Neural progenitor cell (in vitro differentiated cells): Measurements from ENCODE around the gene RPL12.

ENCODE experiments used
- EZH2 ChIP-seq: fragments of 200-600 bp; sonication (generic); IDR thresholded peaks from 2 replicates; pipeline ENCODE4 v1.6.1; 2017; ENCODE audit warnings: antibody characterized with exemption, mild to moderate bottlenecking, moderate library complexity
- TF ChIP-seq, protein P1 (sequence below): fragments of 200-600 bp; sonication (generic); IDR thresholded peaks from 2 replicates; pipeline ENCODE4 v1.5.1; 2017; ENCODE audit warnings: antibody characterized with exemption, mild to moderate bottlenecking

DNA sequence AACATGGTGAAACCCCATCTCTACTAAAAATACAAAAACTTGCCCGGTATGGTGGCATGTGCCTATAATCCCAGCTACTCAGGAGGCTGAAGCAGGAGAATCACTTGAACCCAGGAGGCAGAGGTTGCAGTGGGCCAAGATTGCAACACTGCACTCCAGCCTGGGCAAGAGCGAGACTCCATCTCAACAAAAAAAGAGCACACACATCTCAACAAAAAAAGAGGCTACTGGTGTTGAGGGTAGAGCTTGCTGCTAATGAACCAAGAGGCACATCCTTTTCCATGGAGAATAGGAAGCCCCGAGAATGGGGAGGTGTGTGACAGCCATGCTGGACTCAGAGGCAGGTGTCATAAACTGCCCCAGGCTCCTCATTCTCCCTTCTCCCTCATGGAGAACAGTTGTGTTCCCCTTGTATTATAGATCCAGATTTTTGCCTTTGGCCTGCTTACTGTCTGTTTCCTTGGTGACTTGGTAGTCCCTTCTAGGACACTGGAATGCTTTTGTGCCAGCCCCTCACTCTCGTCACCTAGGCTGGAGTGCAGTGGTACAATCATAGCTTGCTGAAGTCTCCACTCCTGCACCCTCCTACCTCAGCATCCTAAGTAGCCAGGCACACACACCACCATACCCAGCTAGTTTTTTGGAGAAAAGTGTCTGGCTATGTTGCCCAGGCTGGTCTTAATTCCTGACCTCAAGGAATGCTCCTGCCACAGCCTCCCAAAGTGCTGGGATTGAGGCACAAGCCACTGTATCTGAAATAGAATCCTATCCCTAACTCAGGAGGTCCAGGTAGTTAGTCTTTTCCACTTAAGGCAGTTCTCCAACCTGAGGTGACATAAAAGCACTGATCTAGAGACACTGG lies 5.1 kb downstream of the RPL12 start:
- TF ChIP-seq, protein P1, sequence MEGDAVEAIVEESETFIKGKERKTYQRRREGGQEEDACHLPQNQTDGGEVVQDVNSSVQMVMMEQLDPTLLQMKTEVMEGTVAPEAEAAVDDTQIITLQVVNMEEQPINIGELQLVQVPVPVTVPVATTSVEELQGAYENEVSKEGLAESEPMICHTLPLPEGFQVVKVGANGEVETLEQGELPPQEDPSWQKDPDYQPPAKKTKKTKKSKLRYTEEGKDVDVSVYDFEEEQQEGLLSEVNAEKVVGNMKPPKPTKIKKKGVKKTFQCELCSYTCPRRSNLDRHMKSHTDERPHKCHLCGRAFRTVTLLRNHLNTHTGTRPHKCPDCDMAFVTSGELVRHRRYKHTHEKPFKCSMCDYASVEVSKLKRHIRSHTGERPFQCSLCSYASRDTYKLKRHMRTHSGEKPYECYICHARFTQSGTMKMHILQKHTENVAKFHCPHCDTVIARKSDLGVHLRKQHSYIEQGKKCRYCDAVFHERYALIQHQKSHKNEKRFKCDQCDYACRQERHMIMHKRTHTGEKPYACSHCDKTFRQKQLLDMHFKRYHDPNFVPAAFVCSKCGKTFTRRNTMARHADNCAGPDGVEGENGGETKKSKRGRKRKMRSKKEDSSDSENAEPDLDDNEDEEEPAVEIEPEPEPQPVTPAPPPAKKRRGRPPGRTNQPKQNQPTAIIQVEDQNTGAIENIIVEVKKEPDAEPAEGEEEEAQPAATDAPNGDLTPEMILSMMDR = no peak
- no peak for TF ChIP-seq EZH2
